GM19452 (cell line): ENCODE data around the gene MRTO4.
"Not testable (repeated sequence)": the region's sequence is repeated elsewhere in the genome, so short reads cannot be mapped to it uniquely, and the experiment has no call there.

Experiments used
- ATAC-seq: cut with Tn5 transposase; IDR thresholded peaks from one replicate; pipeline ENCODE4 v1.9.1; 2021; ENCODE audit not compliant: unreplicated experiment

Gene MRTO4

GRCh38 chr1:19269427-19270342 is 18.1 kb downstream of the MRTO4 start:
- ATAC-seq: not testable (repeated sequence)

GRCh38 chr1:19270343-19270730 is 18.7 kb downstream of the MRTO4 start:
- not testable (repeated sequence) for ATAC-seq

DNA sequence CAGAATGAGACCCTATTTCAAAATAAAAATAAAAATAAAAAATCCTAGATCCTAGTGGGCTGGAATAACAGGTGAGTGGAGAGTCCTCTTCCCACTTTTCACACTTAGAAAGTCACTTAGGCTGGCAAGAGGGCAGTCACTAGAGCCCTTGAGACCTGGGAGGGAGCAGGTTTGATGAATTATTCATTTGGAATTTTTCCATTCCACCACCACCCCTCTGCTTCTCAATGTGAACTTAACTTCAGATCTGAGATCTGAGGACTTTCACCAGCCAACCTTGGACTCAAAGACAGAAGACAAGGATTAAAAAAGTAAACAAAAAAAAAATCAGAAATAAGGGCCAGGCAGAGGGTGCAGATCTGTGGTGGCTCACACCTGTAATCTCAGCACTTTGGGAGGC is 20.5 kb downstream of the MRTO4 start:
- ATAC-seq: no peak

GRCh38 chr1:19273106-19273843 is 21.7 kb downstream of the MRTO4 start:
- ATAC-seq: no peak

- ATAC-seq: not testable (repeated sequence)
These were observed 22.4 kb downstream of the MRTO4 start for GRCh38 chr1:19273844-19274531.

- ATAC-seq: no peak
These were observed 23.0 kb downstream of the MRTO4 start for GRCh38 chr1:19274636-19275035.

DNA sequence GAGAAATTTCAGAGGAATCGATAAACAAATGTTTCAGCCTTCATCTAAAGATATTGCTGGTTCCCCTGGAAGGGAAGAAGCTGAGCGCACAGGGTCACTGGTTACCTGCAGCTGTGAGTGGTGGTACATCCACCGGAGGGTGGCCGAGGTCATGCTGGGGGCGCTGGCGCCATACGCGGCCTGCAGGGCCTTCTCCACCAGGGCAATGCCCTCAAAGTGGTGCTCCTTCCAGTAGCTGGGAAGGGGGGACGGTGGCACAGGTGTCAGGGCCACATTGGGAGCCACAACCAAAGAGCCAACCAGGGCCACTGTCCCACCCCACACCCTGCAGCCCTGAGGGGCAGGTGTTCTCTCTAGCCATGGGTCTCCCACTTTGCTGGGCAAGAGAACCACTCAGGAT is 32.3 kb downstream of the MRTO4 start:
- no peak for ATAC-seq

GRCh38 chr1:19284881-19285280 is 33.3 kb downstream of the MRTO4 start:
- ATAC-seq: no peak

DNA sequence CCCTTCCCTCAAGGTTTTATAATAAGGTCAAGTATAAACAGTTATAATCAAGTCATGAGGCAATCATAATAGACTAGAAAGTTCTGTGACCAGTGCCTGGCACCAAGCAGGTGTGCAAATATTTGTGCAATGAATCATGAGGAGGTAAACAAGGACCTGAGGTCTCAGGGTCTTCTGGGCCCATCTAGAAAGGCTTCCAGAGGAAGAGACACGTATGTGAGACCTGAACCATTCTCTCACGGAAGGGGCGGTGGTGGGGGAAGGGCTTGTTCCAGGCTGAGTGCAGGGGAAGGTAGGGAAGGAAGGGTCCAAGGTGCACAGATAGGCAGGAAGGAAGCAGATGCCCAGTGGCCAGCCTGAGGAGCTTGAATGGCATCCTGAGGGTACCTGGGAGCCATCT is 33.8 kb downstream of the MRTO4 start:
- ATAC-seq: not testable (repeated sequence)

- not testable (repeated sequence) for ATAC-seq
These were observed 34.2 kb downstream of the MRTO4 start for GRCh38 chr1:19285807-19286206.

- ATAC-seq: no peak
These were observed 36.0 kb downstream of the MRTO4 start for GRCh38 chr1:19287436-19288185.

DNA sequence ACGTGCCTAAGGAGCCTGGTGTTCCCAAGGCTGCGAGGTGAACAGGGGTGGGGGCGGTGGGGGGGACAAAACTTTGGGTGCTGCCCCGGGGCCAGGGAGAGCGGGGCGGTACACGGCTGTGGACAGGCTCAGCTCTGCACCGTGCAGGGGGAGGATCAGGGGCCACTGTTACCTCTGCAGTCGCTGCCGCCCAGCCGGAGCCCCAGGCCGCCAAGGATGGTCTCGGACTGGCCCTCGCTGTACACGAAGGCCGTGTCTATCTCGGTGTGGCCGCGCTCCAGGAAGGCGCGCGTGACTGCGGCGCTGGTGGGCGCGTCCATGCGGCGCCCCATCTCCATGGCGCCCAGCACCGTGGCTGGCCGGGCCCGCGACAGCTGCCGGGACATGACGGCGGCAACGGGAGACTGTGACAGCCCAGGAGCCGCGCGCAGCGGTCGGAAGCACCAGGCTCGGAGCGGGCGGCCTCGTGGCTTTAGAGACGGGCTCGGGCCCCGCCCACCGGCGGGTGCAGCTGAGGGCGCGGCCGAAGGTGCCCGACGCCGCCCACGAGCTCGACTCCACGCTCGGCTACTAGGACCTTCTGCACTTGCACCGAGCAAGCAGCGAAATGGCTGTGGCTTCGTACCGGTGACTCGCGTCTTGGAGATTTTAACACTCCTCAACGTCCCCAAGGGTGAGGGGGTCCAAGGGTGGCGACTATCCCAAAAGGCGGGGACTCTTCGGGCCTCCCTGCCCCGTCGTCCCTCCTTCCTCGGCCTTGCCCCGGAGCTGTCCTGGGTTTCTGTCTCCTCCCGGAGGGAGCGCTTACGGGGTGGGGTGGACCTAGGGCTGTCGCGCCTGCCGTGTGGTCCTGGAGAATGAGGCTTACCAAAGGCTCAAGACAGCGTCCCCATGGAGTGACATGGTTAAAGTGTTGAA is 37.0 kb downstream of the MRTO4 start, which contains the start of gene AKR7A3:
AKR7A3 (minus strand) TSS at position 447 of the 918 bp plus-strand sequence; CDS start at position 386, 61 bp downstream.
- ATAC-seq: not testable (repeated sequence)

- no peak for ATAC-seq
These were observed 37.6 kb downstream of the MRTO4 start for GRCh38 chr1:19289244-19289643.

DNA sequence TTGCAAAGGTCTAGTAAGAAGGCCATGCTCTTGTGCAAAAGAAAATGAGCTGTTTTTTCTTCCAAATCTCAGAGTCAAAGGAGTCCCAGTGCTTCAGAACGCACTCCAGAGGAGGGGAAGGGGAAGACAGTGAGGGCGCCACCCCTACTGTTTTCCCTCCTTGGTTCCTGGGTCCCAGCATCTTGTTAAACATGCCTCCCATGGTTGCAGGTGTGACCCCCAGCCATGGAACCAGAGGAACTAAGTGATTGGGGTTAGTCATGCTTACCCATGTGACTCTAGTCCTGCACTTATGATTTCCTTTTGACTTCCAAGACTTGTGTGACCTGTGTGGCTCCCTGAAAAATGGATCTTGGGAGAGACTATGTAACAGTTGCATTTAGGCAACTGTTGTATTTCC is 43.0 kb downstream of the MRTO4 start:
- ATAC-seq: no peak

DNA sequence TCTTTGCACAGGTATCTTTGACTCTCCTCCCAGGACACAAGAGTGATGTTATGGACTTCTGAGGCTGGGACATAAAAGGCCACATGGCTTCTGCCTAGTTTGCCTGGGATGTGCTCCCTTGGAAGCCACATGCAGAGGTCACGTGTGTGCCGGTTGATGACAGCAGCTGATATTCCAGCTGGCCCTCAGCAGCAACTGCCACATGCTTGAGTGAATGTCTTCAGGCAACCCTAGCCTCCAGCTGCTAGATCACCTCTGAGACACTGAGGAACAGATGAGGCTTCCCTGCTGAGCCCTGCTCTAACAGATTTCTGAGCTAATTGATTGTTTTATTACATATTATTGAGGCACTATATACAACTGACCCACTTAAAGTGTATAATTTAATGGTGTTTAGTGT is 48.6 kb downstream of the MRTO4 start:
- ATAC-seq: no peak

GRCh38 chr1:19304081-19304480 is 52.5 kb downstream of the MRTO4 start:
- ATAC-seq: not testable (repeated sequence)

DNA sequence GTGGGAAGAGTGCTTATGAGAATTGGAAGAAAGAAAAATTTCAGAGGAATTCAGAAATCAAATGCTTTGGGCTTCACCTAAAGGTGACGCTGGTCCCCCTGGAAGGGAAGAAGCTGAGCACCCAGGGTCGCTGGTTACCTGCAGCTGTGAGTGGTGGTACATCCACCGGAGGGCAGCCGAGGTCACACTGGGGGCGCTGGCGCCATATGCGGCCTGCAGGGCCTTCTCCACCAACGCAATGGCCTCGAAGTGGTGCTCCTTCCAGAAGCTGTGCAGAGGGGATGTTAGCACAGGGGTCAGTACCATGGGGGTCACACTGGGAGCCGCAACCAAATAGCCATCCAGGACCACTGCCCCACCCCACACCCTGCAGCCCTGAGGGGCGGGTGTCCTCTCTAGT is 54.3 kb downstream of the MRTO4 start:
- ATAC-seq: no peak

GRCh38 chr1:19306941-19307340 is 55.3 kb downstream of the MRTO4 start:
- ATAC-seq: no peak

- ATAC-seq: no peak
These were observed 56.3 kb downstream of the MRTO4 start for GRCh38 chr1:19307794-19308508.
